DOHH2 (cell line): Measurements from ENCODE around the gene DSP.

Experiments
- H3F3A ChIP-seq: fragments of 200-600 bp; sonication (generic), shearing (Covaris generic); 2 replicates; pipeline ENCODE4 v1.6.0; 2016; ENCODE audit warnings: antibody characterized with exemption, mild to moderate bottlenecking; ENCODE audit not compliant: control insufficient read depth, insufficient read depth
- H3K27ac ChIP-seq: fragments of 200-600 bp; sonication (generic); 2 replicates; pipeline ENCODE4 v1.5.1; 2014; ENCODE audit warnings: low read depth, mild to moderate bottlenecking, low read length, moderate library complexity
- H3K27me3 ChIP-seq: fragments of 200-600 bp; sonication (generic); 2 replicates; pipeline ENCODE4 v1.6.1; 2014; ENCODE audit warnings: mild to moderate bottlenecking, low read length, mixed read lengths; ENCODE audit not compliant: control insufficient read depth
- H3K36me3 ChIP-seq: fragments of 200-600 bp; sonication (generic); 2 replicates; pipeline ENCODE4 v1.6.1; 2014; ENCODE audit warnings: mild to moderate bottlenecking, low read length, moderate library complexity, mixed read lengths; ENCODE audit not compliant: control insufficient read depth
- H3K4me1 ChIP-seq: fragments of 200-600 bp; sonication (generic); 2 replicates; pipeline ENCODE4 v1.6.1; 2014; ENCODE audit warnings: mild to moderate bottlenecking, low read length, mixed read lengths; ENCODE audit not compliant: control insufficient read depth
- H3K4me2 ChIP-seq: fragments of 200-600 bp; sonication (generic); 2 replicates; pipeline ENCODE4 v1.6.0; 2014; ENCODE audit warnings: mild to moderate bottlenecking, low read length, moderate library complexity
- H3K4me3 ChIP-seq: fragments of 200-600 bp; sonication (generic); 2 replicates; pipeline ENCODE4 v1.5.1; 2014; ENCODE audit warnings: mild to moderate bottlenecking, low read length, mixed read lengths
- H3K79me2 ChIP-seq: fragments of 200-600 bp; sonication (generic); 2 replicates; pipeline ENCODE4 v1.6.1; 2014; ENCODE audit warnings: mild to moderate bottlenecking, low read length, mixed read lengths; ENCODE audit not compliant: control insufficient read depth
- H3K9me2 ChIP-seq: fragments of 200-600 bp; sonication (generic); replicated peaks from 2 replicates; pipeline ENCODE4 v1.6.1; 2014; ENCODE audit warnings: mild to moderate bottlenecking, low read length, mixed read lengths; ENCODE audit not compliant: control insufficient read depth
- H3K9me3 ChIP-seq: fragments of 200-600 bp; sonication (generic); 2 replicates; pipeline ENCODE4 v1.6.1; 2014; ENCODE audit warnings: antibody characterized with exemption, low read length, mixed read lengths; ENCODE audit not compliant: control insufficient read depth, insufficient read depth
- H4K20me1 ChIP-seq: fragments of 200-600 bp; sonication (generic); 2 replicates; pipeline ENCODE4 v1.6.0; 2014; ENCODE audit warnings: low read depth, mild to moderate bottlenecking, antibody characterized with exemption, low read length, moderate library complexity; ENCODE audit not compliant: control insufficient read depth, insufficient read depth
- CTCF ChIP-seq: fragments of 200-600 bp; sonication (generic); IDR thresholded peaks from one replicate; pipeline ENCODE4 v1.5.1; 2014; ENCODE audit warnings: antibody characterized with exemption, mild to moderate bottlenecking, low read depth, low read length; ENCODE audit not compliant: poor library complexity, severe bottlenecking
- EZH2phosphoT487 ChIP-seq: fragments of 200-600 bp; sonication (generic); IDR thresholded peaks from 2 replicates; pipeline ENCODE4 v1.6.1; 2017; ENCODE audit warnings: borderline replicate concordance, mild to moderate bottlenecking, antibody characterized with exemption, low read length, moderate library complexity, mixed read lengths

Gene DSP

GRCh38 chr6:7580927-7581618 is 39.6 kb downstream of the DSP start:
- Histone ChIP-seq H3K4me2 (no peak overlapping the region), H3K79me2 (no peaks in the 10 kb centered on the region), H3K27me3 (peaks cover 42% of the 10 kb centered on the region), H4K20me1 (no peaks in the 10 kb centered on the region), H3K27ac (no peak overlapping the region), H3K4me3 (no peak overlapping the region), H3K9me2 (no peaks in the 10 kb centered on the region), H3F3A (no peaks in the 10 kb centered on the region), H3K36me3 (no peaks in the 10 kb centered on the region), H3K9me3 (no peaks in the 10 kb centered on the region), H3K4me1 (peaks cover 3% of the 10 kb centered on the region; the same call in 1 of the 2 replicates)
- TF ChIP-seq EZH2phosphoT487 (no peak), CTCF (no peak)

GRCh38 chr6:7585287-7585930 is 43.9 kb downstream of the DSP start:
- peaks cover 13% of the 10 kb centered on the region for H3K79me2 ChIP-seq
- H3K9me3 ChIP-seq, result no peaks in the 10 kb centered on the region
- H3K4me2 ChIP-seq, result no peak overlapping the region
- no peak overlapping the region for H3K27ac ChIP-seq
- no peaks in the 10 kb centered on the region; the same call in 1 of the 2 replicates for H3K36me3 ChIP-seq
- TF ChIP-seq EZH2phosphoT487 (no peak), CTCF (no peak)
- peaks cover 18% of the 10 kb centered on the region for H3K27me3 ChIP-seq
- H3F3A ChIP-seq, result no peaks in the 10 kb centered on the region
- H3K4me1 ChIP-seq, result peaks cover 8% of the 10 kb centered on the region
- H4K20me1 ChIP-seq, result no peaks in the 10 kb centered on the region
- no peak overlapping the region for H3K4me3 ChIP-seq
- H3K9me2 ChIP-seq, result no peaks in the 10 kb centered on the region

- Histone ChIP-seq H3K4me2 (no peak overlapping the region), H3K9me3 (no peaks in the 10 kb centered on the region), H3K36me3 (peaks cover 7% of the 10 kb centered on the region), H3F3A (no peaks in the 10 kb centered on the region), H3K4me1 (peaks cover 22% of the 10 kb centered on the region), H4K20me1 (peaks cover 11% of the 10 kb centered on the region), H3K4me3 (no peak overlapping the region), H3K9me2 (no peaks in the 10 kb centered on the region), H3K79me2 (peaks cover 35% of the 10 kb centered on the region), H3K27ac (no peak overlapping the region), H3K27me3 (peaks cover 2% of the 10 kb centered on the region; the same call in 1 of the 2 replicates)
- TF ChIP-seq EZH2phosphoT487 (no peak), CTCF (no peak)
Observed at GRCh38 chr6:7587631-7588100, 46.2 kb downstream of the DSP start.
